Natural killer cell (primary cell): ENCODE data around the gene MAST4. TPM values are rescaled to one million over a fixed set of nuclear protein-coding genes. Genes with fewer than 3 reads are reported as not detected.

Experiments
- ATAC-seq, 3 donors: fragments of 150-1000 bp in 2 of 3; fragments of 200-7000 bp in 1 of 3; cut with Tn5 transposase; 1 replicate in 1 of 3; 2 replicates in 2 of 3; pipeline ENCODE4 v1.10.0; 2021; ENCODE audit warnings: mild to moderate bottlenecking in 2 of 3, moderate library complexity in 2 of 3
- DNase-seq, 2 donors: peaks; one replicate each; pipeline versions ENCODE4 v3.0.0 to v3.0.0-alpha.2; 2013 to 2021; ENCODE audit warnings: mixed read lengths in 1 of 2
- H3K27ac ChIP-seq: one replicate; pipeline ENCODE4 v1.5.1; 2013; ENCODE audit warnings: mild to moderate bottlenecking, low read length
- H3K27me3 ChIP-seq: one replicate; pipeline ENCODE4 v1.6.1; 2013; ENCODE audit warnings: low read length; ENCODE audit not compliant: control insufficient read depth, insufficient read depth
- H3K36me3 ChIP-seq: one replicate; pipeline ENCODE4 v1.6.1; 2013; ENCODE audit warnings: low read length; ENCODE audit not compliant: control insufficient read depth, insufficient read depth
- H3K4me1 ChIP-seq: one replicate; pipeline ENCODE4 v1.6.1; 2013; ENCODE audit warnings: low read length; ENCODE audit not compliant: control insufficient read depth, insufficient read depth
- H3K4me3 ChIP-seq: one replicate; pipeline ENCODE4 v1.5.1; 2013; ENCODE audit warnings: low read length
- H3K9me3 ChIP-seq: one replicate; pipeline ENCODE4 v1.6.1; 2013; ENCODE audit warnings: low read length; ENCODE audit not compliant: control insufficient read depth, insufficient read depth
- H3K27ac Mint-ChIP-seq, 2 donors: one replicate each; pipeline ENCODE4 v1.8.0; 2022; ENCODE audit warnings: mild to moderate bottlenecking in 2 of 2, mixed read lengths in 2 of 2, moderate library complexity in 1 of 2
- H3K27me3 Mint-ChIP-seq, 2 donors: one replicate each; pipeline ENCODE4 v1.8.0; 2022; ENCODE audit warnings: low read depth in 2 of 2, mixed read lengths in 2 of 2
- H3K36me3 Mint-ChIP-seq: one replicate; pipeline ENCODE4 v1.8.0; 2022; ENCODE audit warnings: mixed read lengths
- H3K4me1 Mint-ChIP-seq, 2 donors: one replicate each; pipeline ENCODE4 v1.8.0; 2022; ENCODE audit warnings: mixed read lengths in 2 of 2
- H3K4me3 Mint-ChIP-seq: one replicate; pipeline ENCODE4 v1.8.0; 2022; ENCODE audit warnings: mild to moderate bottlenecking, moderate library complexity, mixed read lengths
- H3K9me3 Mint-ChIP-seq, 2 donors: one replicate each; pipeline ENCODE4 v1.8.0; 2022; ENCODE audit warnings: mixed read lengths in 2 of 2
- CTCF ChIP-seq: fragments of 200-600 bp; IDR thresholded peaks from one replicate; pipeline ENCODE4 v1.8.0; 2022; ENCODE audit warnings: antibody characterized with exemption
- WGBS: methylation state at CpG from one replicate; pipeline ENCODE4 v1.1.7; 2013; ENCODE audit warnings: missing lambda C conversion rate; ENCODE audit not compliant: insufficient coverage; 5-methylcytosine and 5-hydroxymethylcytosine counted together
- intact Hi-C: fragments of 100-400 bp; cut with micrococcal nuclease; formaldehyde crosslinking; loops from one replicate; pipeline ENCODE4 v1.14.2; 2022
- total RNA-seq, 4 donors: library from RNA; stranded (reverse); fragments of 120-200 nt in 1 of 4; gene quantifications; one replicate each; pipeline versions ENCODE4 v1.2.3 to v1.2.4, GENCODE V29; 2013 to 2022

The MAST4 gene
- total RNA-seq, 3 donors from 2014 or later (not counting 1 experiment from before 2014, with no cell fraction given) = 6.5 to 14.1 (median 12.7) TPM

- Histone ChIP-seq H3K27me3 (no peaks in the 10 kb centered on the region), H3K4me1 (no peaks in the 10 kb centered on the region), H3K36me3 (no peaks in the 10 kb centered on the region), H3K4me3 (no peak overlapping the region), H3K9me3 (no peaks in the 10 kb centered on the region), H3K27ac (no peak overlapping the region)
- no peaks in the 10 kb centered on the region for H3K4me1 Mint-ChIP-seq
- no peak for DNase-seq
- peaks cover 2 to 3% of the 10 kb centered on the region in 2 donors for H3K9me3 Mint-ChIP-seq
- 0% methylated on average over 1 of the region's 1 CpG for WGBS
- no peak overlapping the region for H3K4me3 Mint-ChIP-seq
- H3K36me3 Mint-ChIP-seq = no peaks in the 10 kb centered on the region
- no peak overlapping the region for H3K27ac Mint-ChIP-seq
- H3K27me3 Mint-ChIP-seq = peaks cover 3 to 10% of the 10 kb centered on the region in 2 donors
- intact Hi-C loops = no loop called here
- ATAC-seq = no peak
- TF ChIP-seq CTCF = no peak
Observed at GRCh38 chr5:66923457-66923856, 327.3 kb downstream of the MAST4 start.

DNA sequence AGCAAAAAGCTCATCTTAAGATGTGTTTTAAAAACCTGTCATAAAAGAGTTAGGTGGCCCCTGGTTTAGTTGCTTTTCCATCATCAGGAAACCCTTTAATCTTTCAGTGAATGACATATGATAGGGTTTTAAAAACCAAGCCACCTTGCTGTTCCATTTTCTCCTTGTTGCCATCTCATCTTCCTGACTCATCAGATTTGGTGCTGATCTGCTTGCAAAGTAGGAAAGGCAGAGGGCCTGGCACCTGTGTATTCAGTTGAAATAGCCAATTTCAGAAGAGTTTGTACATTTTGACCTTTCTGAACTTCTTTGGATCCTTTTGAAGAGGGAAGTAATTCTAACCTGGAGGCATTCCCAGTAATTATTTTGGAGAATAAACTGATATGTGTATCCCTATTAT, 327.7 kb downstream of the MAST4 start:
- H3K27me3 Mint-ChIP-seq = peaks cover 3 to 10% of the 10 kb centered on the region in 2 donors
- no peaks in the 10 kb centered on the region for H3K9me3 ChIP-seq
- no peak overlapping the region for H3K4me3 Mint-ChIP-seq
- no peaks in the 10 kb centered on the region for H3K27me3 ChIP-seq
- no peak overlapping the region for H3K27ac ChIP-seq
- H3K4me3 ChIP-seq = no peak overlapping the region
- no peak overlapping the region for H3K27ac Mint-ChIP-seq
- TF ChIP-seq CTCF = no peak
- H3K36me3 Mint-ChIP-seq = no peaks in the 10 kb centered on the region
- no peaks in the 10 kb centered on the region for H3K4me1 ChIP-seq
- ATAC-seq = no peak
- H3K9me3 Mint-ChIP-seq = peaks cover 2 to 3% of the 10 kb centered on the region in 2 donors
- H3K36me3 ChIP-seq = no peaks in the 10 kb centered on the region
- no peak for DNase-seq
- intact Hi-C loops = no loop called here
- no peaks in the 10 kb centered on the region for H3K4me1 Mint-ChIP-seq

- Histone ChIP-seq H3K4me1 (no peaks in the 10 kb centered on the region), H3K27ac (no peak overlapping the region), H3K4me3 (no peak overlapping the region), H3K36me3 (no peaks in the 10 kb centered on the region), H3K27me3 (peaks cover 2% of the 10 kb centered on the region), H3K9me3 (no peaks in the 10 kb centered on the region)
- Mint-ChIP-seq H3K9me3 (no peaks in the 10 kb centered on the region), H3K27me3 (peaks cover 0 to 25% of the 10 kb centered on the region in 2 donors), H3K27ac (no peak overlapping the region), H3K4me1 (no peaks in the 10 kb centered on the region), H3K36me3 (no peaks in the 10 kb centered on the region), H3K4me3 (no peak overlapping the region)
- DNase-seq (no peak), ATAC-seq (no peak)
- intact Hi-C loops = no loop called here
- no peak for TF ChIP-seq CTCF
Observed at GRCh38 chr5:66927140-66927539, 330.9 kb downstream of the MAST4 start.

GRCh38 chr5:66929281-66929680, 333.1 kb downstream of the MAST4 start:
- no peak for TF ChIP-seq CTCF
- no peaks in the 10 kb centered on the region for H3K4me1 ChIP-seq
- WGBS = 92% methylated on average over 1 of the region's 1 CpG
- peaks cover 2% of the 10 kb centered on the region for H3K27me3 ChIP-seq
- DNase-seq (no peak), ATAC-seq (no peak)
- H3K27ac ChIP-seq = no peak overlapping the region
- no peaks in the 10 kb centered on the region for H3K4me1 Mint-ChIP-seq
- no peaks in the 10 kb centered on the region for H3K36me3 Mint-ChIP-seq
- H3K27ac Mint-ChIP-seq = no peak overlapping the region
- peaks cover 0 to 28% of the 10 kb centered on the region in 2 donors for H3K27me3 Mint-ChIP-seq
- no peaks in the 10 kb centered on the region for H3K9me3 Mint-ChIP-seq
- no peak overlapping the region for H3K4me3 ChIP-seq
- no peaks in the 10 kb centered on the region for H3K36me3 ChIP-seq
- intact Hi-C loops = no loop called here
- H3K9me3 ChIP-seq = no peaks in the 10 kb centered on the region
- H3K4me3 Mint-ChIP-seq = no peak overlapping the region
